DMS53 treated with DMSO at 0.1 percent for 48 hours (cell line): ENCODE results near the gene CST3.
"Not testable (repeated sequence)": the region's sequence is repeated elsewhere in the genome, so short reads cannot be mapped to it uniquely, and the experiment has no call there.

Source experiments
- DNase-seq: peaks from one replicate; lab custom pipeline; 2025; ENCODE audit not compliant: unreplicated experiment; lab: John Stamatoyannopoulos, UW

The CST3 gene, protein sequence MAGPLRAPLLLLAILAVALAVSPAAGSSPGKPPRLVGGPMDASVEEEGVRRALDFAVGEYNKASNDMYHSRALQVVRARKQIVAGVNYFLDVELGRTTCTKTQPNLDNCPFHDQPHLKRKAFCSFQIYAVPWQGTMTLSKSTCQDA

DNA sequence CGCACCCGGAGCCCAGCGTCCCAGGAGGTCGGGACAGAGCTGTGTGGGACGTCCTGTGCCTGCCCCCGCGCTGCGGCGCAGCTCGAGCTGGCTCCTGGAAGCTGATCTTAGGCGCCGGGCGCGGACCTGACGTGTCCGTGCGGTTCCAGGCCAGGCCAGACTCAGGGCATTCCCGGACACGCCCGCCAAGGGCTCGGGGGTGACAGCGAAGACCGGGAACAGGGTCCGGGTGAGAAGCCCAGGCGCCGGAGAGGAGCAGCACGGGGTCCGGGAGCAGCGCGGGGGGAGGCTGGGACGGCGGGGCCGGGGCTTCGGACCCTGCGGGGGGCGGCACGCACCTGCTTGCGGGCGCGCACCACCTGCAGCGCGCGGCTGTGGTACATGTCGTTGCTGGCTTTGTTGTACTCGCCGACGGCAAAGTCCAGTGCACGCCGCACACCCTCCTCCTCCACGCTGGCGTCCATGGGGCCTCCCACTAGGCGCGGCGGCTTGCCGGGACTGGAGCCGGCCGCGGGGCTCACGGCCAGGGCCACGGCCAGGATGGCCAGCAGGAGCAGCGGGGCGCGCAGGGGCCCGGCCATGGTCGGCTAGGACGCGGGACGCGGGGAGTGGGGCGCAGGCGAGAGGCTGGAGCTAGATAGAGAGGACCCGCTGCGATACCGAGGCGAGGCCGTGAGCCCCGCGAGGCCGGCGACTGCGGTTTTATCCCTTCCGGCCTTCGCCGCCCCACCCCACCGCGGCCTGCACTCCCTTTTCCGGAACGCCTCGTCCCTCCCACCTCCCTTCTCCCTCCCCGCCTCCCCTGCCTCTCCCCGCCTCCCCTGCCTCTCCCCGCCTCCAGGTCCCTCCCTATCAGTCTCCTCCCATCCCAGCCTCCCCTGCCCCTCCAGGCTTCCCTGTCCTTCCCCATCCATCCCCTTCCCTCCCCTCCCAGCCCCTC is at the start of gene CST3:
CST3 (minus strand) TSS at position 674 of the 940 bp plus-strand sequence; CDS start at position 581, 93 bp downstream.
- DNase-seq = peak; percentile 71

DNA sequence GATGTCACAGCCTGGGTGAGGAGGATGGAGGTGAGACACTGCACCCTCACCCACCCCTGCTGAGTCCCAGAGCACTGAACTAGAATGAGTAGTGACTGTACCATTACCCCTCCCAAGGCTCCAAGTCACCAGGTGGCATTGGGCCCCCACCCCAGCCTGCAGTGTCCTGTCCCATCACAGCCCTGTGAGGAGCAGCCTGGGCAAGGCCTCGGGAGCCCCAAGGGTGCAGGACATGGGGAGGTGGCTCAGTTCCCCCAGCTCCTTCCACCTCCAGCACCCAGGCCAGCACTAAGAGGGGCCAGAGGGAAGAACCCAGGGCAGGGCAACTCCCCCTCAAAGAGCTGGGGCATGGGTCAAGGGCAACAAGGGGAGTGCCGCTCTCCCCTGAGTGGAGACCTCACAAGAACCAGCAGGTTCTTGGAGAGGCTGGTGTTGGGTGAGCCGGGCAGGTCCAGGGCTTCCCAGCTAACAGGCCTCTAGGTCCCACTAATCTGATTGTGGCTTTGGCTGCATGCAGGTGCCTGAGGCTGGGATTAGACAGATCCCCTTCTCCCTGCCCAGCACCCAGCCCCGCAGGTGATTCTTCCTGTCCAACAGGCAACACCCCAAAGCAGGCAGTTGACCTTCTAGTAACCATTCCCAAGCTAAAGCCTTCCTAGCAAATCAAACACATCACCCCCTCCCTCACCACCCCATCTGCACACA is 48.4 kb upstream of the CST3 start:
- no peak for DNase-seq

DNA sequence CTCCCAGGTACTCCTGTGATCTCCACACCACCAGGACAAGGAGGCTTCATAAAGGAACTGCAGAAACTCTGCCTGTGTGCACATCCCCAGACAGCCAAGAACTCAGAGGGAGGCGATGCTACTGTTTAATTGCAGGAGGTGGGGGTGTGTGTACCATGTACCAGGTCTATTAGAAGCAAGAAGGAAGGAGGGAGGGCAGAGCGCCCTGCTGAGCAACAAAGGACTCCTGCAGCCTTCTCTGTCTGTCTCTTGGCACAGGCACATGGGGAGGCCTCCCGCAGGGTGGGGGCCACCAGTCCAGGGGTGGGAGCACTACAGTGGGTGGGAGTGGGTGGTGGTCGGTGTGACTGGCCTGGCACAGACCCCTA is 47.8 kb upstream of the CST3 start:
- DNase-seq = not testable (repeated sequence)

DNA sequence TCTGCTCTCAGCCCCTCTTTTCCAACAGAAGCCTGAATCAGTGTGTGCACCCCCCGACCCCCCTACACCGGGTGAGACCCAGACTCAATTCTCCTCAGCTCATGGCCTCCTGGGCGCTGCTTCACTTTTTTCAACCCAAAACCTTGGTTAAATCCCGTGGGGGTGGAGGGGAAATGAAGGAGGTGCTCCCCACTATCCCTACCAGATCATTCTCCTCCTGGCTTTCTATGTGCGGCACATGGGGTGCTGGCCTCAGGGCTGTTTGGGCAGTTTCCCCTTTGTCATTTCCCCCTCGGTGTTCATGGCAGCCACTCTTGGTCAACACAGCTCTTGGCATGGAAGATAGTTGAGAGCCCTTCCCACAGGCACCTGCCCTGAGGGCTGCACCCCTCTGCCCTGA is 46.5 kb upstream of the CST3 start:
- no peak for DNase-seq

DNA sequence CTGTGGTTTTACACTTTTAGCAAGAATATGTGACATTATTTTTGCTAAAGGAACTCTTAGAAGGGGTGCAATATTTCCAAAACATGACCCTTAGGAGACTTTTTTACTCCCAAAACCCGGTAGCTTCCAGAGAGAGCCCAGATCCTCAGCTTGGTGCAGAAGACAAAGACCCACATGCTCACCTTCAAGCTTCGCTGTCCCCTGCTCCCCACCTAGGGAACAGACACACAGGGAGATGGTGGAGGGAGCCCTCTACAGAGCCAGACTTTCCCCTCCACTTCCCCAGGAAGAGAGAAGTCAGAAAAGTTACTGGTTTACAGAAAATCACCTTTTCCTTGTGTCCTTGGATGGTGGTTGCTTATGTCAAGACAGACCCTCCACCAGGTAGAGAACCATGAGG is 46.1 kb upstream of the CST3 start:
- no peak for DNase-seq

DNA sequence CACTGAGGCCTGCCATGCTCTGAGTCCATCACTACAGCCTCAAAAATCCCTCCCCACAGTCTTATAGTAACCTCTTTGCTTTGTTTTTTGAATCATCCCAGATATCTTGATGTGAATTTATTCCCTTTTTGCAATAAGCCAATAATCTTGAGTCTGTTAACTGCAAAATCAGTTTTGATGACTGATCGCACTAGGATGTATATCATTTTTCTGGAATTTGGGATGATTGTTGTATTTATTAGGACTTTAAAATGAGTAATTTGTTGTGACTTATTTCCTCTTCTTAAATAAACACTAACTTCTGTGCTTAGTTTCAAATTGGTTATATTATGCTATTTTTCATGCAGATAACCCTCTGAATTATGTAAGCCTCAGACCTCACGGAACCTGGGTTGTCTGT is 45.5 kb upstream of the CST3 start:
- no peak for DNase-seq

DNA sequence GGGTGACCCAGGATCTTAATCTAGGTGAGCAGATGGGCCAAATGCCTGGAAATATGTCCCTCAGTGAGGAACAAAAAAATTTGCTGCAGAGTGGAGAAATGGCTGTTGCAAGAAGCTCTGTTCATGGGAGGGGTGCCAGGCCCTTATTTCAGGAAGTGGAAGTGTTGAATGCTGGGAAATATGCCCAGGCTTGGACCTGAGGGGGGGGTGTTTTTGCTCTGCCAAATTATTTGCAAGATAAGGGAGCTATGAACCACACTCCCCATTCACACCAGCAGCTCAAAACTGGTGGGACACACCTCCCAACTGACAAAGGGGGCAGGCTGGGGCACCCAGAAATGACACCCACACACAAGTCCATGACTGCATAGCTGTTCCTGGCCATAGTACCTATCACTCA is 42.4 kb upstream of the CST3 start:
- no peak for DNase-seq

DNA sequence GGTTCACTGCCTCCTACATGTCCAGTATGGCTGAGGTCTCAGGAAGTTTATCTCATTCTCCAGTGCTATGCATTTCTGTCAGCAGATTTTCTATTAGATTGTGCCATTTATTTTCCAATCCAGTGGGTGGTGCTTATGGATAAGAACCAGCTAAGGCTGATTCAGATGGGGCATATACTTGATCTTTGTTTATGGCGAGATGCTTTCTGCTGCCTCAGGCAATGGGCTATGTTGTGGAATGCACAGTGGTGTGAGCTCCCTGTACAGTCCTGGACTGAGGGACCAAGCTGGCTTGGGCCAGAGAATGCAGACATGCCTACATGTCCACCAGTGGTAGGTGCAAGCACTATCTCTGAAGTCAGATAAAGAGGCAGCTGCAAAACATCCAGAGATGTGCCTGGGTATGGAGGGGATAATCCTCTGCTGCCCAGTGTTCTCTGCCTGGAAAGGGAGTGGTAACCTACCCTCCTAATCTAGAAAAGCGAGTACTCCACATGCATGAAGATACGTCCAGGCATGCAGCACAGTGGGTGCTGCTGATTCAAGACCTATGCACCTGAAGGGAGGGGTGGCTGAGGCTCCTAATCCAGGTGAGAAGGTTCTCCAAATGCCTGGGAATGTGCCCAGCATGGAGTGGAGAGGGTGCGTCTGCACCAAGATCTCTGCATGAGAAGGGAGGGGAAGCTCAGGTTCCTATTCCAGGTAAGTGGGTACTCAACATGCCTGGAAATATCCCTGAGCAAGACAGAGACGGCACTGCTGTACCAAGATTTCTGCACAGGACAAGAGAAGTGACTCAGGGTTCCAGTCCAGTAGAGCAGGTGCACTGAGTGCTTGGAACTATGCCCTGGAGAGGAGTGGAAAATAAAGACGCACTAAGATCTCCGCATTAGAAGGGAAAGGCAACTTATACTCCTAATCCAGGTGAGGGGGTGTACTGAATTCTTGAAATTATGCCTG is 41.7 kb upstream of the CST3 start:
- no peak for DNase-seq

DNA sequence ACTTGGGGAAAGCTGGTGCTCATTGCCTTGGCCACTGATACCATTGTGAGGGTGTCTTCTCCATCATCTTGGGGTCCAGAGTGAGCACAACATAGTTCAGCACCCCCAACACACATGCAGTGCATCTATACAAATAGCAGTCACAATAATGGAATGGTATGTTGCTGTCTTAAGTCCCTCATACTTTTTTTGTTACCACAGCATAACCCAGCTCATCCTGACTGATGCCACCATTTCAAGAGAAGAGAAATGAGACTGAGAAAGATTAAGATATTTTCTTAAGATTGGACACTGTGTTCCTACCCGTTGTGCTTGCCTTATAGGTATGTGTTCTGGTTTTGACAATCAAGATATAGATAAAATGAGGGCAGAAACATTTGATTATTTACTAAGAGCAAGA is 35.5 kb upstream of the CST3 start:
- DNase-seq = no peak

DNA sequence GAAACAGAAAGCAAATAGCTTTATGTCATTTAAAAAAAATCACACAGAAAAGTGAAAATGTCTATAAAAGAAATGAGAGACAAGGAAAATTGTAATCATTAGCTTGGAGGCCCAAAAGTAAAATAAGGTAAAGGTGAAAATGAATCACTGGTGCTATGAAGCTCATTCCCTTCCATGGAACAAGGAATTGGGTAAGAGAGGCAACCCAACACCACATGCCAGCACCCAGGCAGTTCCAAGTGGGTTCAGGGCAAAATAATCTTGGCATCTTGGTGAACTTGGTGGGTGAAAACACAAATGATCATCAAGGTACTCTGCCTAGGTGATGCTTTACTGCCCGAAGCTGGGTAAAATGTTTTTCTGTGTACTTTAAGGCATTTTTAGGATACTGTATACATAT is 34.4 kb upstream of the CST3 start:
- DNase-seq = no peak

DNA sequence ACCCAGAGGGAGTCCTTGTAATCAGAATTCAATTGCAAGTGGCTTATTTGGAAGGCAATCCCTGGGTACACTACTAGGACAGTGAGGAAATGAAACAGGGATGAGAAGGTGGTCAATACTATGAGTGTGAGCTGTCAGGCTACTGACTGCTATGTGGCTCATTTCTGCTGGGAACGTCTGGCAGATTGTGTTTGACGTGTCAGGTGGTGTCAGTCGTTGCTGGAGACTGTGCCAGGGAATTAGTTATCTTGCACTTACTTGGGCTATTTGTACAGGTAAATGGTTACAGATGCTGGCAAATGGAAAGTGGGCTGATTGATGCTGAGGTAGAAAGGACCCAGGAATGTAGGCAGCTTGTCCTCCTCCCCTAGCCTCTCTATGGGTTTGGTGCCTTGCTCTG is 33.7 kb upstream of the CST3 start:
- DNase-seq = no peak

DNA sequence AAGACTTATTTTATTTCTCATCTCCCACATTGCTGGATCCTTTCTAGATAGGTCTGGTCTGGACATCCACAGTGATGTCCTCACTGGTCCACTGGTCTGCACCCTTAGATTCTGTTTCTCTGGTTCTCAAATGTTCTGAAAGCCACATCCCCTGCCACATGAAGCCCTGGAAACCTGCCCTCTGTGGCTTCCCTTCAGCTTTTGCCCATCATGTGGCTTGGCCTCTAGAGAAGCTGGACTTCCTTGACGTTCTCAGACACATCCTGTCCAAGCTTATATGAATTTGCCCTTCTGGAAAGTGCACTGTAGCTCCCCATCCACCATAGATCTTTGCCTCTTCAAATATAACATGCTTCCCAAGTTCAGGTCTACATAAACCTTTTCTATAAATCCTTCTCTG is 32.6 kb upstream of the CST3 start:
- DNase-seq = no peak

DNA sequence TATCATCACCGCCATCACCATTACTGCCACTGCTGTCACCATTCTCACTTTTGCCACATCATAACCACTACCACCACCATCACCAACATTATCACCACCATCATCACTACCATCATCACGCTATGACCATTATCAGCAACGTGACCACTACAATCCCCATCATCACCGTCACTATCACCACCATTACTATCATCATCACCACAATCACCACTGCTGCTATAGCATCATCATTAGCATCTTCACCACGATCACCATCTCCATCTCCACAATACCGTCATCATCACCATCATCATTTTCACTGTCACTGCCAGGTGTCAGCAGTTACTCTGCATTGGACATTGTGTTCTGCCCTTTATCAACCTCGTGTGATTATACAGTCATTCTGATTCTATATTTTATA is 32.1 kb upstream of the CST3 start:
- no peak for DNase-seq

DNA sequence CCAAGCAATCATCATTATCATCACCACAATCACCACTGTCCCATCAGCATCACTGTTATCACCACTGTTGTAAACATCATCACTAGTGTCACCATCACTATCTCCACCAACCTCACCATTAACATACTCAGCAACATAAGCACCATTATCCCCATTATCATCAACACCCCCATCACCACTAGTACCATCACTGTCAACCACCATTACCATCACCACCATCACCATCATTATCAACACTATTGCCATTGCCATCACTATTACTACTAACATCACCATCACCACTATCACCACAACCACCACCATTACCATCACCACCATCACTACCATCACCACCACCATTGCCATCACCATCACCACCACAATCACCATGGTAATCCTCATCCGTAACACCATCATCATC is 31.6 kb upstream of the CST3 start:
- DNase-seq = no peak

DNA sequence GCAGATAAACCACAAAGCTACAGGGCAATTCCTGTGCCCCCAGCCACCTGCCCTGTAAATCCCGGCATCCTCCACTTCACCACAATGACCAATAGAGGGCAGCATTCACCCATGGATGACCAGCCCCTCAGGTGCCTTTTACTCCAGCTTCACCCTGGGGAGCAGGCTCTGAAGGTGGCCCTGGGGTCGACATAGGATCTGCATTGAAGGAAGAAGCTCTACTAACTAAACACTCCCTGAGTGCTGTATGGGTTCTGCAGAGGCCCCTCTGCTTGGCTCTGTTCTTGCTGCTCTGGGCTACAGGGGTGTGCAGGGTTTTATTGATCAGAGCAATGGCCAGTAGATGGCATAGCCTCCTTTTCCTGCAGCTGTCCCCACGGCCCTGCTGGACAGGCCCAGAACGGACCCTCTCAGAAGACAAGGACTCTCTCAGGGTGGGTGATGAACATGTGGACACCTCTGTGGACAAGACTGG is 30.8 kb upstream of the CST3 start:
- DNase-seq = peak; percentile 48

DNA sequence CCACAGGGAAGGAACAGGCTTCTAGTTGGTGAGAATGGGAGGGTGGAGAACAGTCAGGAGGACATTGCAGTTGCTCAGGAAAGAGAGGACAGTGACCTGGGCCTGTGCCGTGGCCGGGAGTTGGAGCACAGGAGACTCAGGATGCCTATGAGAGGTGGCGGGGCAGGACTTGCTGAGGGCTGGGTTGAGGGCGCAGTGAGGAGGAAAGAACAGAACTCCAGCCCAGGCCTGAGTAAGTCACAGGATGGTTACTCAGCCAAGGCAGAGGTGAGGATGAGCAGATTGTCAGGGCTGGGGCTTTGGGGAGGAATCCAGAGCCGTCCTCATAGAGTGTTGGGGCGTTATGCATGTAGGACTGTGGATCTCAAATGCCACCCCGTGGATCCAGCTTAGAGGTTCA is 29.9 kb upstream of the CST3 start:
- no peak for DNase-seq

DNA sequence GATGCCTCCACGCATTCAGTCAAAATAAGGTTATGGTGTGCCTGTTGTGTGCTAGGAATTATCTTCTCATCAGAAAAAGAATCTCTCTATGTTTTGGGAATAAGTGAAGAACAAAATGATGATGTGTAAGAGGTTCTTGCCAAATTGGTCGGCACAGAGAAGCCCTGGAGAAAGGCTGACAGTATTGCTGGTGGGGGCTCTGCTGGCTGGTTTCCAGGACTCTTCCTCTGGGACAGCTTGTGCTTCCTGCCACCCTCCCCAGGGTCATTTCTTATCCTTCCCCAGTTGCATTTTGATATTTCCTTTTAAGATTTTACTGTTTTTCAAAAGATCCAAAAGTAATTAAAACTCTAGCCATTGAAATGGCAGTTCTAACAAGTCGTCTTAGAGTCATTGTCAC is 28.9 kb upstream of the CST3 start:
- DNase-seq = no peak

DNA sequence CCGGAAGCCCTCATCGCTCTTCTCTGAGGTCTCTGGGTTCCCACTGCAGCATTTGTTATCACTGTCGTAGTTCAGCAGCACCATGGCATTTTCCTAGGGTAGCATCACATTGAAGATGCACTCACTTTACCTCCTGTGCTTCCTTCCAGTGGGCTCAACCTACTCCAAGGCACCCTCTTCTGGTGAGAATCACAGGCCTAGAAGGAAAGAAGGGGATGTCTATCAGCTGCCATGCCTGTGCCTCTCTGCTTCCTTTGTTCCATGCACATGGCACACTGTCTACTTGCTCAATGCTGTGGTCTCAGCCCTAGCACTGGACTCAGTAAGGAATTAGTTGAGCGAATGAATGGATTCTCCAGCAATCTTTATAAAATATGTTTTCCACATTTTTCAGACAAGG is 28.4 kb upstream of the CST3 start:
- DNase-seq = no peak

DNA sequence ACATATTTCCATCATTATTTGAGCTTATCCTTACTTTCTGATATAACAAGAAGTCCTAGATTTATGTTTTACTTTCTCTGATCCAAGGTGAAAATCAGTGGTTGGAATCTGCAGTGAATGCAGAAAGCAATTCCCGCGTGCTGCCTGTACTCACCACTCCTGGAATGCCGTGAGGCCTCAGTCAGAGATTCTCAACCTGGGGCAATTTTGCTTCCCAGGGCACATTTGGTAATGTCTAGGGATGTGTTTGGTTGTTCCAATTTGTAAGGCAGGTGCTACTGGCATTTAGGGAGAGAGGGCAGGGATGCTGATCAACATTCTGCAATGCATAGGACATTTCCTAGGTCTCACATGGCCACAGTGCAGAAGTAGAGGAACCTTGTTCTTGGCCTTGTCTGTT is 27.2 kb upstream of the CST3 start:
- DNase-seq = no peak

DNA sequence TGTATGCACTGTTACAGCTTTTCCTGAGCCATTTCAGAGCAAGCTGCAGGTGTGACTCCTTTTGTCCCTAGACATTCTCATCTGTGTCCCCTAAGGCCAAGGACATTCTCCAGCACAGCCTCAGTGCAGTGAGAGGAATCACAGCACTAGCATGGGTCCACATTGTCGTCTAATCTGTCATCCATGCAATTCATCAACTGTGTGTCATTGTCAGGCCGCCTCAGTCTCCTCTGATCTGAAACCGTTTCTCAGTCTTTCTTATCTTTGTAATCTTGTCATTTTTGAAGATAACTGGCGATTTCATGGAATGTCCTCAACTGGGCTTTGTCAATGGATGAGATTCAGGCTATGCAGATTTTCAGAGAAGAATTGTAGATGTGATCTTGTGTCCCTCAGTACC is 26.3 kb upstream of the CST3 start:
- not testable (repeated sequence) for DNase-seq

DNA sequence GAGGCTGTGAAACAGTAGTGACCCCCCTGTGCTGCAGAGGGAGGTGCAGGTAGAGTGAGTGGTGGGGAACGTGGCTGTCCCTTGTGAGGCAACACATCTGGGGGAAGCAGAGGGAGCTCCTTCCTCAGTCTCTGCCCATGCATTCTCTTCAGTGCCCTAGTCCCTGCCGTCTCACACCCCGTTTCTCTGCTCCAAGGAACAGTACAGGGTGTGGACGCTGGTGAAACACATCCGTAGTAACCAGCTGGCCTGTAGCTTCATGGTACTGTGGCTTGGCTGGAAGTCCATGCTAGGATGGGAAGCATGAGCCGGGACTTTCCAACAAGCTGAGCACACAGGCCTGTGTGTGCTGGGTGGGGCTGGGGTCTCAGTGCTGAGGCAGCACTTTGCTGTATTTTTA is 25.4 kb upstream of the CST3 start:
- no peak for DNase-seq
